ENCODE data around the gene PYCARD. TPM values are rescaled to one million over a fixed set of nuclear protein-coding genes. Genes with fewer than 3 reads are reported as not detected.
"Not testable (repeated sequence)": the region's sequence is repeated elsewhere in the genome, so short reads cannot be mapped to it uniquely, and the experiment has no call there.

Gene PYCARD
- total and polyA plus RNA-seq, 10 donors, result 68.0 to 135 (median 99.7) TPM

- H3K9me3 ChIP-seq, result no peaks in the 10 kb centered on the region
- peaks cover 23 to 48% (median 39%) of the 10 kb centered on the region in 6 donors for H3K4me1 ChIP-seq
- WGBS, 5 donors, result 12 to 26% (median 19%) methylated on average over 3 of the region's 3 CpGs
- DNase-seq, result no peak
- peak overlapping the region in 1 of 8 donors; percentile 47 for H3K4me3 ChIP-seq
- H3K27me3 ChIP-seq (replicated peaks in 1 of 7), result no peaks in the 10 kb centered on the region
- TF ChIP-seq POLR2AphosphoS5 (IDR thresholded peaks at IDR 0.05) (no peak), CTCF (IDR thresholded peaks at IDR 0.05 in 8 of 11, conservative IDR thresholded peaks at IDR 0.05 in 3 of 11) (no peak)
- H3K36me3 ChIP-seq, result peaks cover 0 to 4% (median 0%) of the 10 kb centered on the region in 6 donors
- peak overlapping the region in 5 of 8 donors; percentile 22 to 98 (median 93) for H3K27ac ChIP-seq
- intact Hi-C loops (cut with DNase I; ENCODE audit: low total_unique reads), result no loop called here
Observed at GRCh38 chr16:31177136-31177535, 25.4 kb downstream of the PYCARD start.

- H3K27ac ChIP-seq; H3K4me3 ChIP-seq; H3K9me3 ChIP-seq; H3K27me3 ChIP-seq (replicated peaks in 1 of 7); H3K4me1 ChIP-seq; H3K36me3 ChIP-seq; intact Hi-C loops (cut with DNase I; ENCODE audit: low total_unique reads); DNase-seq: not testable (repeated sequence)
- WGBS, 5 donors, result no CpG with 5 or more reads among the region's 2 CpGs
Observed at GRCh38 chr16:31170048-31170447, 32.5 kb downstream of the PYCARD start.

- Histone ChIP-seq H3K27ac (no peak overlapping the region), H3K27me3 (replicated peaks in 1 of 7) (no peaks in the 10 kb centered on the region), H3K36me3 (no peaks in the 10 kb centered on the region), H3K4me1 (no peaks in the 10 kb centered on the region), H3K4me3 (no peak overlapping the region), H3K9me3 (no peaks in the 10 kb centered on the region)
- WGBS, 5 donors, result 58 to 90% (median 64%) methylated on average over 2 of the region's 2 CpGs
- intact Hi-C loops (cut with DNase I; ENCODE audit: low total_unique reads), result no loop called here
- DNase-seq, result no peak
- TF ChIP-seq POLR2AphosphoS5 (IDR thresholded peaks at IDR 0.05), result no peak
- no peak for TF ChIP-seq POLR2A (IDR thresholded peaks at IDR 0.05)
- TF ChIP-seq CTCF (IDR thresholded peaks at IDR 0.05 in 8 of 11, conservative IDR thresholded peaks at IDR 0.05 in 3 of 11), result no peak
Observed at GRCh38 chr16:31168848-31169247, 33.7 kb downstream of the PYCARD start.

DNA sequence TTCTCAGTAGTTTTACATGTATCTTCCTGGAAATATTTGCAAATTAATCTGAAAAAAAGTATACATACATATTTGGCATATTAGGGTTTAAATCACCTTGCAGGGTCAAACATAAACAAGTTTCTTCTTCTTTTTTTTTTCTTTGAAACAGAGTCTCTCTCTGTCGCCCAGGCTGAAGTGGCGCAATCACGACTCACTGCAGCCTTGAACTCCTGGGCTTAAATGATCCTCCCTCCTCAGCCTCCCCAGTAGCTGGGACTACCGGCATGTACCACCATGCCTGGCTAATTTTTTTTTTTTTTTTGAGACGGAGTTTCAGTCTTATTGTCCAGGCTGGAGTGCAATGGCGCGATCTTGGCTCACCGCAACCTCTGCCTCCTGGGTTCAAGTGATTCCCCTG, 35.2 kb downstream of the PYCARD start:
- no peak overlapping the region for H3K4me3 ChIP-seq
- H3K36me3 ChIP-seq, result no peaks in the 10 kb centered on the region
- no peak for DNase-seq
- no peaks in the 10 kb centered on the region for H3K27me3 ChIP-seq (replicated peaks in 1 of 7)
- TF ChIP-seq POLR2A (IDR thresholded peaks at IDR 0.05), result no peak
- no peaks in the 10 kb centered on the region for H3K4me1 ChIP-seq
- H3K27ac ChIP-seq, result no peak overlapping the region
- intact Hi-C loops (cut with DNase I; ENCODE audit: low total_unique reads), result no loop called here
- no peaks in the 10 kb centered on the region for H3K9me3 ChIP-seq
- 85 to 90% (median 88%) methylated on average over 8 of the region's 8 CpGs for WGBS, 5 donors

DNA sequence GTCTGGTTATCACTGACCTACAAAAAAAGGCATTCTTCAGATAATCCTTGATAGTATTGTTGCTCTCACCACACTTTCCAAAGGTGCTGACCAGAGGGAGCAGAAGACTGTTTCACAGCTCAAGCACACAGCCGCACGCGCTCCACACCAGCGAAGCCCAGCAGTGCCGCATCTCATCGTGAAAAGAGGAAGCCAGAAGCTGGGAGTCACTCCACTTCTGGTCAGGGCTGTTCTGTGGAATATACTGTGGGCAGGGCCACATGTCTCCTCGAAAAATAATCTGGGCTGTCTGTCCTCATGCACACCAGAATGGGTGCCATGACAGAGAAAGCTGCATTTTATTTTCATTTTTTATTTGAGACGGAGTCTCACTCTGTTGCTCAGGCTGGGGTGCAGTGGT, 45.4 kb downstream of the PYCARD start:
- Histone ChIP-seq H3K4me3 (peak overlapping the region in 1 of 8 donors; percentile 14), H3K27me3 (replicated peaks in 1 of 7) (peaks cover 0 to 18% (median 0%) of the 10 kb centered on the region in 7 donors), H3K36me3 (no peaks in the 10 kb centered on the region), H3K9me3 (no peaks in the 10 kb centered on the region), H3K27ac (no peak overlapping the region), H3K4me1 (peaks cover 0 to 9% (median 3%) of the 10 kb centered on the region in 6 donors)
- WGBS, 5 donors, result 11 to 34% (median 18%) methylated on average over 8 of the region's 8 CpGs
- intact Hi-C loops (cut with DNase I; ENCODE audit: low total_unique reads), result no loop called here
- TF ChIP-seq POLR2AphosphoS5 (IDR thresholded peaks at IDR 0.05), result no peak
- no peak for TF ChIP-seq POLR2A (IDR thresholded peaks at IDR 0.05)
- TF ChIP-seq CTCF (IDR thresholded peaks at IDR 0.05 in 8 of 11, conservative IDR thresholded peaks at IDR 0.05 in 3 of 11), result no peak
- no peak for DNase-seq

Small RNA genes lying within 50 kb of the gene (small RNA-seq; reads per million reads assigned to genes)
- gene AC009088.4, result 0 reads per million in 4 donors
- gene NDUFA3P6, result 0 reads per million in 4 donors

Other genes starting within 250 kb of the PYCARD start
- 10 to 100 TPM; 10.1 to 24.9 (median 19.8) TPM for gene SETD1A, start 245.0 kb downstream of the PYCARD start, total RNA-seq
- gene SETD1A, start 245.0 kb downstream of the PYCARD start, polyA plus RNA-seq, result 10 to 100 TPM in 1 of 3 donors, 1 to 10 TPM in 2; 4.8 to 15.0 (median 8.8) TPM
- gene HSD3B7, start 217.6 kb downstream of the PYCARD start, total RNA-seq, result 10 to 100 TPM; 11.0 to 24.5 (median 18.6) TPM
- 10 to 100 TPM in 1 of 3 donors, 1 to 10 TPM in 2; 5.3 to 19.4 (median 6.7) TPM for gene HSD3B7, start 217.6 kb downstream of the PYCARD start, polyA plus RNA-seq
- 1 to 10 TPM in 5 of 7 donors, under 1 TPM in 2; 0.46 to 4.2 (median 1.8) TPM for gene STX1B, start 192.1 kb downstream of the PYCARD start, total RNA-seq
- 1 to 10 TPM in 1 of 3 donors, under 1 TPM in 2; 0.29 to 1.2 (median 0.43) TPM for gene STX1B, start 192.1 kb downstream of the PYCARD start, polyA plus RNA-seq
- gene STX4, start 169.2 kb downstream of the PYCARD start, total RNA-seq, result 100 to 1,000 TPM in 2 of 7 donors, 10 to 100 TPM in 5; 54.0 to 118 (median 75.7) TPM
- gene STX4, start 169.2 kb downstream of the PYCARD start, polyA plus RNA-seq, result 100 to 1,000 TPM in 2 of 3 donors, 10 to 100 TPM in 1; 55.3 to 135 (median 131) TPM
- 10 to 100 TPM in 3 of 7 donors, 1 to 10 TPM in 4; 8.9 to 12.5 (median 9.2) TPM for gene ZNF668, start 128.5 kb downstream of the PYCARD start, total RNA-seq
- gene ZNF668, start 128.5 kb downstream of the PYCARD start, polyA plus RNA-seq, result 1 to 10 TPM; 6.2 to 9.8 (median 6.4) TPM
- 10 to 100 TPM; 20.2 to 28.4 (median 25.6) TPM for gene ZNF646, start 128.3 kb downstream of the PYCARD start, total RNA-seq
- 10 to 100 TPM in 1 of 3 donors, 1 to 10 TPM in 2; 3.2 to 11.8 (median 3.3) TPM for gene ZNF646, start 128.3 kb downstream of the PYCARD start, polyA plus RNA-seq
- 1 to 10 TPM; 2.3 to 6.0 (median 2.8) TPM for gene PRSS53, start 113.8 kb downstream of the PYCARD start, total RNA-seq
- 1 to 10 TPM; 1.6 to 2.6 (median 1.9) TPM for gene PRSS53, start 113.8 kb downstream of the PYCARD start, polyA plus RNA-seq
- gene VKORC1, start 108.0 kb downstream of the PYCARD start, total RNA-seq, result 10 to 100 TPM; 33.4 to 74.2 (median 48.2) TPM
- 10 to 100 TPM; 23.5 to 56.6 (median 55.1) TPM for gene VKORC1, start 108.0 kb downstream of the PYCARD start, polyA plus RNA-seq
- gene BCKDK, start 94.4 kb downstream of the PYCARD start, total RNA-seq, result 10 to 100 TPM; 36.9 to 55.7 (median 40.2) TPM
- gene BCKDK, start 94.4 kb downstream of the PYCARD start, polyA plus RNA-seq, result 10 to 100 TPM; 15.0 to 27.5 (median 17.4) TPM
- 10 to 100 TPM; 63.2 to 94.8 (median 85.2) TPM for gene KAT8, start 85.1 kb downstream of the PYCARD start, total RNA-seq
- 10 to 100 TPM; 48.7 to 63.6 (median 56.5) TPM for gene KAT8, start 85.1 kb downstream of the PYCARD start, polyA plus RNA-seq
- not detected for gene PRSS8, start 67.0 kb downstream of the PYCARD start, total RNA-seq
- gene PRSS8, start 67.0 kb downstream of the PYCARD start, polyA plus RNA-seq, result under 1 TPM; 0.07 to 0.19 (median 0.15) TPM
- gene PRSS36, start 52.7 kb downstream of the PYCARD start, total RNA-seq, result 1 to 10 TPM in 4 of 7 donors, under 1 TPM in 2, not detected in 1; 0.70 to 2.0 (median 1.3) TPM
- gene PRSS36, start 52.7 kb downstream of the PYCARD start, polyA plus RNA-seq, result 1 to 10 TPM; 1.5 to 2.6 (median 2.0) TPM
- 100 to 1,000 TPM; 119 to 474 (median 284) TPM for gene FUS, start 22.6 kb downstream of the PYCARD start, total RNA-seq
- 100 to 1,000 TPM; 225 to 694 (median 516) TPM for gene FUS, start 22.6 kb downstream of the PYCARD start, polyA plus RNA-seq
- gene TRIM72, start 11.4 kb upstream of the PYCARD start, total RNA-seq, result under 1 TPM in 4 of 7 donors, not detected in 3; 0.05 to 0.26 (median 0.15) TPM
- gene TRIM72, start 11.4 kb upstream of the PYCARD start, polyA plus RNA-seq, result under 1 TPM; 0.06 to 0.15 (median 0.09) TPM
- not detected for gene PYDC1, start 14.4 kb upstream of the PYCARD start, total RNA-seq
- gene PYDC1, start 14.4 kb upstream of the PYCARD start, polyA plus RNA-seq, result 1 to 10 TPM in 1 of 3 donors, under 1 TPM in 1, not detected in 1; 0.72 to 2.7 TPM
- 100 to 1,000 TPM in 2 of 7 donors, 10 to 100 TPM in 5; 38.5 to 154 (median 77.7) TPM for gene ITGAM, start 57.2 kb upstream of the PYCARD start, total RNA-seq
- 10 to 100 TPM in 2 of 3 donors, 1 to 10 TPM in 1; 4.3 to 14.9 (median 11.8) TPM for gene ITGAM, start 57.2 kb upstream of the PYCARD start, polyA plus RNA-seq
- gene ITGAX, start 152.4 kb upstream of the PYCARD start, total RNA-seq, result 100 to 1,000 TPM in 5 of 7 donors, 10 to 100 TPM in 2; 52.1 to 330 (median 161) TPM
- gene ITGAX, start 152.4 kb upstream of the PYCARD start, polyA plus RNA-seq, result 10 to 100 TPM in 2 of 3 donors, 1 to 10 TPM in 1; 8.9 to 45.5 (median 30.5) TPM
- 10 to 100 TPM in 6 of 7 donors, 1 to 10 TPM in 1; 6.7 to 25.8 (median 19.3) TPM for gene ITGAD, start 190.6 kb upstream of the PYCARD start, total RNA-seq
- gene ITGAD, start 190.6 kb upstream of the PYCARD start, polyA plus RNA-seq, result 1 to 10 TPM; 1.2 to 3.5 (median 2.3) TPM
- gene COX6A2, start 225.6 kb upstream of the PYCARD start, total RNA-seq, result not detected
- under 1 TPM in 2 of 3 donors, not detected in 1; 0.79 to 0.80 TPM for gene COX6A2, start 225.6 kb upstream of the PYCARD start, polyA plus RNA-seq
- gene ZNF843, start 240.0 kb upstream of the PYCARD start, total RNA-seq, result 1 to 10 TPM in 2 of 7 donors, under 1 TPM in 5; 0.52 to 1.7 (median 0.69) TPM
- gene ZNF843, start 240.0 kb upstream of the PYCARD start, polyA plus RNA-seq, result under 1 TPM; 0.10 to 0.15 (median 0.12) TPM

Data from spleen (tissue), 11 donors.